Upper lobe of right lung (tissue), 1 donor: ENCODE measurements around the gene FUOM. TPM values are rescaled to one million over a fixed set of nuclear protein-coding genes. Genes with fewer than 3 reads are reported as not detected.
"Not testable (repeated sequence)": the region's sequence is repeated elsewhere in the genome, so short reads cannot be mapped to it uniquely, and the experiment has no call there.

Experiments
- ATAC-seq: fragments of 200-7000 bp; cut with Tn5 transposase; one replicate; pipeline ENCODE4 v1.9.1; 2020; ENCODE audit warnings: mild to moderate bottlenecking, moderate library complexity
- DNase-seq: peaks from one replicate; pipeline ENCODE4 v3.0.0-alpha.2; 2020
- H3K27ac ChIP-seq: fragments of 200-600 bp; one replicate; pipeline ENCODE4 v1.8.0; 2022
- H3K27me3 ChIP-seq: fragments of 200-600 bp; one replicate; pipeline ENCODE4 v1.8.0; 2022; ENCODE audit warnings: mild to moderate bottlenecking
- H3K36me3 ChIP-seq: fragments of 200-600 bp; one replicate; pipeline ENCODE4 v1.8.0; 2022
- H3K4me1 ChIP-seq: fragments of 200-600 bp; one replicate; pipeline ENCODE4 v1.8.0; 2022
- H3K4me3 ChIP-seq: fragments of 200-600 bp; one replicate; pipeline ENCODE4 v1.8.0; 2022; ENCODE audit warnings: mild to moderate bottlenecking
- H3K9me3 ChIP-seq: fragments of 200-600 bp; one replicate; pipeline ENCODE4 v1.8.0; 2022
- intact Hi-C: fragments of 100-400 bp; cut with DNase I; formaldehyde crosslinking; loops from one replicate; pipeline ENCODE4 v1.11.0; 2022
- total RNA-seq: library from RNA; stranded (reverse); fragmentation: NEBNext Ultra II Directional; extraction: Animal tissue kit (Norgen Biotek cat#: 25700); gene quantifications from one replicate; pipeline ENCODE4 v1.2.1, GENCODE V29; 2021
- TF ChIP-seq, protein P1 (sequence below): fragments of 200-600 bp; IDR thresholded peaks from one replicate; pipeline ENCODE4 v1.8.0; 2022; ENCODE audit warnings: antibody characterized with exemption
- donor health status: DM: no; HTN: yes; CAD: no; lungs with severe emphysema.

Gene FUOM
- total RNA-seq, 1 donor from 2014 or later: 21.2 TPM

DNA sequence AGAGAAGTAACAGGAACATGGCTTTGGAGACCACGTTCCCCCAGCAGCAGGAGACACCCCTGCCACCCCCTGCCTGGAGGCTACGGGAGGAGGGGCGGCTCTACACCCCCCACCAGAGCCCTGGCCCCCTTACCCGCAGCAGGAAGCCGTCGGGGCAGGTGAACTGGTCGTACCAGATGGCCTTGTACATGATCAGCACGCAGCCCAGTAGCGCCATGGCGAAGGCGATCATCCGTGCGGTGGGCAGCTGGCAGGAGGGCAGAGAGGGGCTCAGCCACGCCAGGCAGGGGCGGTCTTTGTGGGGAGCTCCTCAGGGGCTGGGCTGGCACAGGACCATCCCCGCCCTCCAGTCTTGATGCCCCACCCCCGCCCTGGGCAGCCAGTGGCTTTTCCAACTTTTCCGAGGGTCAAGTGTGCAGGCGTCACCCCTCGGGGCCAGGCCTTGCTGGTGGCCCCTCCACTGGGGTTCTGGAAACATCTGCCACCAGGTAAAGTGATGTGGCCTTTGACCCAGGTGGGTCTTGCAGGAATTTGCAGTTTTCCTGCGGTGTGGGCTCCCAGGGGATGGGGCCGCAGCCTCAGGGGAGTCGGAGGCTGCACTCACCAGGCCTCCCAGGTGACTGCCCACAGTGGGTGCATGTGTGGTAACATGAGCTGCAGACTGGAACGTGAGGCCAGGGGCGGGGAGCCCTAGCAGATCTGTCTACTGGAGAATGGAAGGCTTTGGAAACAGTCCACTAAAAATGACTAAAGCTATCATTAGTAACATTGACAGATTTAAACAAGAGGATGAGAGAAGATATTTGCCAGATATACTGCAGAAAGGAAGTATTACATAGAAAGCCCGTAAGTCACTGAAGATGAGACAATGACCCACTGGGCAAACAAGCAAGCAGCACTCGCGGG lies 30.8 kb downstream of the FUOM start:
- Histone ChIP-seq H3K27me3 (peaks cover 62% of the 10 kb centered on the region), H3K4me1 (peaks cover 12% of the 10 kb centered on the region), H3K27ac (no peak overlapping the region), H3K4me3 (no peak overlapping the region), H3K9me3 (no peaks in the 10 kb centered on the region), H3K36me3 (no peaks in the 10 kb centered on the region)
- no peak for DNase-seq
- TF ChIP-seq, protein P1, sequence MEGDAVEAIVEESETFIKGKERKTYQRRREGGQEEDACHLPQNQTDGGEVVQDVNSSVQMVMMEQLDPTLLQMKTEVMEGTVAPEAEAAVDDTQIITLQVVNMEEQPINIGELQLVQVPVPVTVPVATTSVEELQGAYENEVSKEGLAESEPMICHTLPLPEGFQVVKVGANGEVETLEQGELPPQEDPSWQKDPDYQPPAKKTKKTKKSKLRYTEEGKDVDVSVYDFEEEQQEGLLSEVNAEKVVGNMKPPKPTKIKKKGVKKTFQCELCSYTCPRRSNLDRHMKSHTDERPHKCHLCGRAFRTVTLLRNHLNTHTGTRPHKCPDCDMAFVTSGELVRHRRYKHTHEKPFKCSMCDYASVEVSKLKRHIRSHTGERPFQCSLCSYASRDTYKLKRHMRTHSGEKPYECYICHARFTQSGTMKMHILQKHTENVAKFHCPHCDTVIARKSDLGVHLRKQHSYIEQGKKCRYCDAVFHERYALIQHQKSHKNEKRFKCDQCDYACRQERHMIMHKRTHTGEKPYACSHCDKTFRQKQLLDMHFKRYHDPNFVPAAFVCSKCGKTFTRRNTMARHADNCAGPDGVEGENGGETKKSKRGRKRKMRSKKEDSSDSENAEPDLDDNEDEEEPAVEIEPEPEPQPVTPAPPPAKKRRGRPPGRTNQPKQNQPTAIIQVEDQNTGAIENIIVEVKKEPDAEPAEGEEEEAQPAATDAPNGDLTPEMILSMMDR: no peak
- intact Hi-C loops: no loop called here
- ATAC-seq: no peak

DNA sequence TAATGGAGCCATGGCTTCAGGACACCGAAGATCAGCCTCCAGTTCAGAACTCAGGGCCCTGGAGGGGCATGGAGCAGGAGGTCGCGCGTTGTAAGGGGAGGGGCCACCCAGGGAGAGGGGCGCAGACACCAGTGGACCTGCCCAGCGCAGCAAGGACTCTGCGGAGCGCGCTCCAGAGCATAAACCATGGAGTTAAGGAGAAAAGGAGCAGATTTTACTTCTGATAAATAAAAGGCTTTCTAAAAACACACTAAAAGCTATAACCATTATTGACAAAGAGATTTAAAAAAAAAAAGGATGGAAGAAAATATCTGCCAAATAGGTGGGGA lies 31.6 kb downstream of the FUOM start:
- peaks cover 55% of the 10 kb centered on the region for H3K27me3 ChIP-seq
- TF ChIP-seq, protein P1: no peak
- ATAC-seq (no peak), DNase-seq (no peak)
- H3K4me1 ChIP-seq: peaks cover 12% of the 10 kb centered on the region
- peak overlapping the region; percentile 23 for H3K4me3 ChIP-seq
- intact Hi-C loops: no loop called here
- H3K9me3 ChIP-seq: no peaks in the 10 kb centered on the region
- H3K36me3 ChIP-seq: no peaks in the 10 kb centered on the region
- H3K27ac ChIP-seq: no peak overlapping the region

DNA sequence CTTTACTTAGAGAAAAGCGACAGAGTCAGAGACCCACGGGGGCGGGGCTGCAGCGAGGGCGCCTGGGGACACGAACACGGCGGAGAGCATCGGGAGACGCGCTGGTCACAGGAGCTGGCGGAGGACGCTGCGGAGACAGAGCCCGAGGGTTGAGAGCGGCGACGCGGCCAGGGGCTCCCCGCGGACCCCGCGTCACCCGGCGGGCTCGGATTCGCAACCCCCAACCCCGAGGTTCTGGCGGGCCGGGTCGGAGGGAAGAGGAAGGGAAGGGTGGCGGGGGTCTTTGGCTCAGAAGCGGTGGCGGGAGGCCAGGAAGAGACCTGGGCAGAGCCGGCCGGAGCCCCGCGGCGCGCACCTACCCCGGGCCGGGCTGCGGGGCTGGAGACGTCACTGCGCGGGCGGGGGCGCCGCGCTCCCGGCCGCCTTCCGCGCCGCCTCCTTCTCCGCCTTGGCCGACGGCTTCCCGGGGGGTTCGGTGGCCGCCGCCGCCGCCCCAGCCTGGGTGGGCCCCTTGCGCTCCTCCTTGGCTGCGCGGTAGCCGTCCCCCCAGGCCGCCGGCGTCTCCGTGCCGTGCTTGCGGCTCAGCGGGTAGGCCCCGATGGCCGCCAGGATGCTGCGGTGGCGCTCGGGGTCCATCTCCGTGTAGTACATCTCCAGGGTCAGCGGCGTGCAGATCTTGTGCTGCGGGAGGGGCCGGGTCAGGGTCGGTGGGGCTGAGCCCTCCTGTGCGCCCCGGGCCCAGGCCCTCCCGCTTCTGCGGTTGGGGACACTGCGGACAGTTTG lies 32.2 kb downstream of the FUOM start:
- Histone ChIP-seq H3K27me3 (peaks cover 50% of the 10 kb centered on the region), H3K9me3 (no peaks in the 10 kb centered on the region), H3K4me1 (peaks cover 12% of the 10 kb centered on the region), H3K4me3 (peak overlapping the region; percentile 23), H3K36me3 (no peaks in the 10 kb centered on the region), H3K27ac (no peak overlapping the region)
- intact Hi-C loops: no loop called here
- DNase-seq: no peak
- no peak for ATAC-seq
- TF ChIP-seq, protein P1: no peak

DNA sequence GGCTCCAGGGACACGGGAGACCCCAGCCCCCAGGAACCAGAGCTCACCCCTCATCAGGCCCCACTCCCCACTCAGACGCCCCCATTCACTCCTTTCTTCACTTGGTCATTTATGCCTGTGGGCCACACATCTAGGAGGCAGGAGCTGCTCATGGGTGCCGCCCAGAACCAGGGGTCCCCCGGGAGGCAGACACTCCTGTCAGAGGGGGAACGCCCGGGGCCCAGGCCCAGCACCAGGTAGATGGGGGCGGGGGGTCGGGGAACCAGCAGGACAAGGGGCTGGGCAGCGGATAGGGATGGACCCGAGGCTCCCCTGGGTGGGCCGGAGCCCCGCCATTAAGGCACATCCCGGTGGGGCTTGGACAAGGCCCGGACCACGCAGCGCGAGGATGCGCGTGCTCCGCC lies 33.0 kb downstream of the FUOM start:
- no peak overlapping the region for H3K4me3 ChIP-seq
- H3K27ac ChIP-seq: no peak overlapping the region
- ATAC-seq (no peak), DNase-seq (no peak)
- H3K36me3 ChIP-seq: no peaks in the 10 kb centered on the region
- no peaks in the 10 kb centered on the region for H3K9me3 ChIP-seq
- TF ChIP-seq, protein P1: no peak
- intact Hi-C loops: no loop called here
- H3K27me3 ChIP-seq: peaks cover 49% of the 10 kb centered on the region
- peaks cover 9% of the 10 kb centered on the region for H3K4me1 ChIP-seq

DNA sequence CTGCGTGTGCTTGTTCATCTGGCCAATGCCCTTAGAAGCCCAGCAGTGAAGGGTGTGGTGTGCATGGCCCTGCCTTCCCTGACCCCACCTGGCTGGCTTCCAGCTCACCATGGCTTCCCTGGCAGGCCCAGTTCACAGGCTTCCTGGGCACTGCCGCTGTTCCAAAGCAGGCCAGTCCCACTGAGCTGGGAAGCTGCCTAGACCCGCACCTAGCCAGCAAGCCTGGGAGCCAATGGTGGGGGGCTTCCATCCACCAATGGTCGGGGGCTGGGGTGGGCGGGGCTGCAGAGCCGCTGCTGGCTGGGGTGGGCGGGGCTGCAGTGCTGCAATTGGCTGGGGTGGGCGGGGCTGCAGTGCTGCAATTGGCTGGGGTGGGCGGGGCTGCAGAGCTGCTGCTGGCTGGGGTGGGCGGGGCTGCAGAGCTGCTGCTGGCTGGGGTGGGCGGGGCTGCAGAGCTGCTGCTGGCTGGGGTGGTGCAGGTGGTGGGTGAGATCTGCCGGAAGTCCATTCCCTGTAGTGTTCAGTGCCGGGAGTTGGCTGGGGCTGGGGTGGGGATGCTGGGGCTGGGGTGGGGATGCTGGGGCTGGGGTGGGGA lies 33.5 kb downstream of the FUOM start:
- no peak overlapping the region for H3K27ac ChIP-seq
- peak; percentile 66 for ATAC-seq
- peaks cover 50% of the 10 kb centered on the region for H3K27me3 ChIP-seq
- no peaks in the 10 kb centered on the region for H3K9me3 ChIP-seq
- no peaks in the 10 kb centered on the region for H3K36me3 ChIP-seq
- intact Hi-C loops: no loop called here
- peaks cover 9% of the 10 kb centered on the region for H3K4me1 ChIP-seq
- no peak overlapping the region for H3K4me3 ChIP-seq
- DNase-seq: peak; percentile 82
- TF ChIP-seq, protein P1: no peak

DNA sequence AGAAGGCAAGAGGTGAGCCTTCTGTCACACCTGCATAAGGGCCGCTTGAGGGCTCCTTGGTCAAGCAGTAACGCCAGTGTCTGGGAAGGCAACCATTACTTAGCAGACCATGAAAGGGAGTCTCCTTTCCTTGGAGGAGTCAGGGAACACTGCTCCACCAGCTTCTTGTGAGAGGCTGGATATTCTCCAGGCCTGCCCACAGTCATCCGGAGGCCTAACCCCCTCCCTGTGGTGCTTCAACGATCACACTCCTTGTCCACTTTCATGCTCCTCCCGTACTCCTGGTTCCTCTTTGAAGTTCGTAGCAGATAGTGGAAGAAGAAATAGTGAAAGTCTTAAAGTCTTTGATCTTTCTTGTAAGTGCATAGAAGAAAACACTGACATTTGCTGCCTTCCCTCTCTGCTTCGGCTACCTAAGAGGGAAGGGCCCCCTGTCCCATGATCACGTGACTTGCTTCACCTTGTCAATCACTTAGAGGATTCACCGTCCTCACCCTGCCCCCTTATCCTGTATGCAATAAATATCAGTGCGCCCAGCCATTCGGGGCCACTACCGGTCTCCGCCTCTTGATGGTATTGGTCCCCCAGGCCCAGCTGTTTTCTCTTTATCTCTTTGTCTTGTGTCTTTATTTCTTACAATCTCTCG lies 35.6 kb downstream of the FUOM start:
- H3K27ac ChIP-seq, H3K4me3 ChIP-seq, H3K36me3 ChIP-seq, ATAC-seq, DNase-seq, H3K9me3 ChIP-seq, intact Hi-C loops: not testable (repeated sequence)
- Histone ChIP-seq H3K27me3 (peaks cover 36% of the 10 kb centered on the region), H3K4me1 (peaks cover 12% of the 10 kb centered on the region)

DNA sequence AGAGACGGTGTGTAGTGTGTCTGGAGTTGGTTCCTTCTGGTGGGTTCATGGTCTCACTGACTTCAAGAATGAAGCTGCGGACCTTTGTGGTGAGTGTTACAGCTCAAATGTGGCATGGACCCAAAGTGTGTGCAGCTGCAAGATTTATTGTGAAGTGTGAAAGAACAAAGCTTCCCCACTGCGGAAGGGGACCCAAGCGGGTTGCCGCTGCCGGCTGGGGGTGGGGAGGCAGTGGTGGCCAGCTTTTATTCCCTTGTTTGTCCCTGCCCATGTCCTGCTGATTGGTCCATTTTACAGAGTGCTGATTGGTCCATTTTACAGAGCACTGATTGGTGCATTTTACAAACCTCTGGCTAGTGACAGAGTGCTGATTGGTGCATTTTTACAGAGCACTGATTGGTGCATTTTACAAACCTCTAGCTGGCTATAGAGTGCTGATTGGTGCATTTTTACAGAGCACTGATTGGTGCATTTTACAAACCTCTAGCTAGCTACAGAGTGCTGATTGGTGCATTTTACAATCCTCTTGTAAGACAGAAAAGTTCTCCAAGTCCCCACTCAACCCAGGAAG lies 36.9 kb downstream of the FUOM start:
- peaks cover 23% of the 10 kb centered on the region for H3K27me3 ChIP-seq
- DNase-seq, H3K4me1 ChIP-seq, ATAC-seq, H3K36me3 ChIP-seq, intact Hi-C loops, H3K9me3 ChIP-seq, H3K4me3 ChIP-seq, H3K27ac ChIP-seq: not testable (repeated sequence)
